ENCODE data around the gene MARCHF4.
A peak's percentile ranks its signal among the peaks of the same experiment; 100 is the strongest.

MARCHF4 gene

GRCh38 chr2:216363221-216363620, 9.1 kb downstream of the MARCHF4 start:
- in situ Hi-C loops (cut with HindIII; ENCODE audit: low pct_unique_long_range_greater_than_20kb, low sequenced_read_pairs) = no loop called here
- TF ChIP-seq JUND (IDR thresholded peaks at IDR 0.05; ENCODE audit: low read depth) = no peak
- DNase-seq (ENCODE audit: low read depth in 1 of 2, low spot score in 1 of 2) = no peak

DNA sequence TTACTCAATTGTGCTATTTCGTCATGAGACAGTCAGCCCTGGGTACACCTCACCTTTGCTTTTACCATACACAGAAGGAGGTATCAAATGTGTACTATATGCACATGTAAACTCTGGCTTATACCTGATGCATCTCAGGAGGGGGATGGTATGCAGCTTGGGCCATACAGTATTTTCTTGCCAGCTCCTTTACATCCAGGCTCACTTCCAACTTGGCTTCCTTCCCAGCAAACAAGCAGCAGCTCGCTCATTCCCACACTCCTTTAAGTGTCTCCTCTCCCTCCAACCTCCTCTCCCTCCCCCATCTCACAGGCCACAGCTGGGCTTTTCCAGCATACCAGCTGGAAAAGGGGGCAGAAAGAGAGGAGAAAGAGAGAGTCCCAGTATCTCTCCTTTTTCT, 9.6 kb downstream of the MARCHF4 start:
- in situ Hi-C loops (cut with HindIII; ENCODE audit: low pct_unique_long_range_greater_than_20kb, low sequenced_read_pairs) = no loop called here
- peak in 1 of 2 experiments; percentile 48 for DNase-seq (ENCODE audit: low read depth in 1 of 2, low spot score in 1 of 2)
- TF ChIP-seq JUND (IDR thresholded peaks at IDR 0.05; ENCODE audit: low read depth) = no peak

GRCh38 chr2:216355711-216356110, 16.6 kb downstream of the MARCHF4 start:
- in situ Hi-C loops (cut with HindIII; ENCODE audit: low pct_unique_long_range_greater_than_20kb, low sequenced_read_pairs) = no loop called here
- no peak for TF ChIP-seq JUND (IDR thresholded peaks at IDR 0.05; ENCODE audit: low read depth)
- no peak for DNase-seq (ENCODE audit: low read depth in 1 of 2, low spot score in 1 of 2)

- in situ Hi-C loops (cut with HindIII; ENCODE audit: low pct_unique_long_range_greater_than_20kb, low sequenced_read_pairs) = no loop called here
- TF ChIP-seq JUND (IDR thresholded peaks at IDR 0.05; ENCODE audit: low read depth) = no peak
- DNase-seq (ENCODE audit: low read depth in 1 of 2, low spot score in 1 of 2) = no peak
Measured at GRCh38 chr2:216354306-216354705, 18.0 kb downstream of the MARCHF4 start.

- DNase-seq (ENCODE audit: low read depth in 1 of 2, low spot score in 1 of 2) = no peak
- in situ Hi-C loops (cut with HindIII; ENCODE audit: low pct_unique_long_range_greater_than_20kb, low sequenced_read_pairs) = no loop called here
- TF ChIP-seq JUND (IDR thresholded peaks at IDR 0.05; ENCODE audit: low read depth) = no peak
Measured at GRCh38 chr2:216352653-216353270, 19.5 kb downstream of the MARCHF4 start.

- TF ChIP-seq JUND (IDR thresholded peaks at IDR 0.05; ENCODE audit: low read depth) = no peak
- in situ Hi-C loops (cut with HindIII; ENCODE audit: low pct_unique_long_range_greater_than_20kb, low sequenced_read_pairs) = no loop called here
- no peak for DNase-seq (ENCODE audit: low read depth in 1 of 2, low spot score in 1 of 2)
Measured at GRCh38 chr2:216351172-216351925, 20.9 kb downstream of the MARCHF4 start.

- DNase-seq (ENCODE audit: low read depth in 1 of 2, low spot score in 1 of 2) = no peak
- no peak for TF ChIP-seq JUND (IDR thresholded peaks at IDR 0.05; ENCODE audit: low read depth)
- in situ Hi-C loops (cut with HindIII; ENCODE audit: low pct_unique_long_range_greater_than_20kb, low sequenced_read_pairs) = no loop called here
Measured at GRCh38 chr2:216350214-216350791, 22.0 kb downstream of the MARCHF4 start.

GRCh38 chr2:216349366-216349765, 22.9 kb downstream of the MARCHF4 start:
- no peak for TF ChIP-seq JUND (IDR thresholded peaks at IDR 0.05; ENCODE audit: low read depth)
- in situ Hi-C loops (cut with HindIII; ENCODE audit: low pct_unique_long_range_greater_than_20kb, low sequenced_read_pairs) = no loop called here
- no peak for DNase-seq (ENCODE audit: low read depth in 1 of 2, low spot score in 1 of 2)

GRCh38 chr2:216348756-216349308, 23.5 kb downstream of the MARCHF4 start:
- in situ Hi-C loops (cut with HindIII; ENCODE audit: low pct_unique_long_range_greater_than_20kb, low sequenced_read_pairs) = no loop called here
- TF ChIP-seq JUND (IDR thresholded peaks at IDR 0.05; ENCODE audit: low read depth) = no peak
- no peak for DNase-seq (ENCODE audit: low read depth in 1 of 2, low spot score in 1 of 2)

DNA sequence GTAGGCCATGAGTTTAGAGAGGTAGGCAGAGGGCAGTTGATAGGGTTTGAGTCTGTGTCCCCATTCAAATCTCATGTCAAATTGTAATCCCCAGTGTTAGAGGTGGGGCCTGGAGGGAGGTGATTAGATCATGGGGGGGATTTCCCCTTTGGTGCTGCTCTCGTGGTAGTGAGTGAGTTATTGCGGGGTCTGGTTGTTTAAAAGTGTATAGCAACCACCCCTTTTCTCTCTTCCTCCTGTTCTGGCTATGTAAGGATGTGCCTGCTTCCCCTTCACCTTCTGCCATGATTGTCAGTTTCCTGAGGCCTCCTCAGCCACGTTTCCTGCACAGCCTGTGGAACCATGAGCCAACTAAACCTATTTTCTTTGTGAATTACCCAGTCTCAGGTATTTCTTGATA, 25.5 kb downstream of the MARCHF4 start:
- no peak for TF ChIP-seq JUND (IDR thresholded peaks at IDR 0.05; ENCODE audit: low read depth)
- no peak for DNase-seq (ENCODE audit: low read depth in 1 of 2, low spot score in 1 of 2)
- in situ Hi-C loops (cut with HindIII; ENCODE audit: low pct_unique_long_range_greater_than_20kb, low sequenced_read_pairs) = no loop called here

DNA sequence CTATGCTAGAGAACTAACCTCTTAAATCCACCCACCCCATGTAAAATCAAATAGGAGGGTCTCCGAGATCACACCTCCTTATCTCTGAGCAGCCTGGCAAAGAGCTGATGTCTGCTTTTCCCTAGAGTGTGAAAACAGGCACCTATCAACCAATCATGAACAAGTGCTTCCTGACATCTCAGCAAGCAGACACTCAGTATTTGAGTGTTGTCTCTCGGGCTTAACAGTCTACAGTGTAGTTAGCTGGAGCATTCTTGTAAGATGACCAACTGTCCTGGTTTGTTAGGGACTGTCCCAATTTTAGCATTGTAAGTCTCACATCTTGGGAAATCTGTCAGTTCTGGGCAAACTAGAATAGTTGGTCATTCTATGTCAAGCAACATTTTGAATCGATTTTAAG, 26.4 kb downstream of the MARCHF4 start:
- in situ Hi-C loops (cut with HindIII; ENCODE audit: low pct_unique_long_range_greater_than_20kb, low sequenced_read_pairs) = no loop called here
- DNase-seq (ENCODE audit: low read depth in 1 of 2, low spot score in 1 of 2) = no peak
- no peak for TF ChIP-seq JUND (IDR thresholded peaks at IDR 0.05; ENCODE audit: low read depth)

DNA sequence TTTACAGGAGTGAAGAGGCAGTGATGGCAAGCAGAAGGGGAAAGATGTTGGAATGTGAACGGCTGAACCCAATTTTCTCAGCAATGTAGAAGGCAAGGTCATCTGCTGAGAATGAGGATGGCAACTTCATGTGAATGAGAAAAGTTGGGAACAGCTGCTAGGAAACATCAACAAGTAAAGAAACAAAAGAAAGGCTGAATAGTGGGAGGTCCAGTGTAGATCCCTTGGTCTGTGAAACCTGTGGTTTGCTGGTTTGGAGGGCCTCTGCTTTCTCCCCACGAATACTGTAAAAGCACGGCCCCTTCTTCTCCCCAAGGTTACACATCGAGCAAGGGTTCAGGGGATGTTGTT, 27.4 kb downstream of the MARCHF4 start:
- DNase-seq (ENCODE audit: low read depth in 1 of 2, low spot score in 1 of 2) = no peak
- in situ Hi-C loops (cut with HindIII; ENCODE audit: low pct_unique_long_range_greater_than_20kb, low sequenced_read_pairs) = no loop called here
- no peak for TF ChIP-seq JUND (IDR thresholded peaks at IDR 0.05; ENCODE audit: low read depth)

Data from T47D (cell line).